Stimulated activated CD4-positive, alpha-beta T cell treated with anti-CD3 and anti-CD28 coated beads, Interleukin-12 subunit alpha, Interleukin-12 subunit beta, amount 100 ng/mL, for 24 hours (primary cell): Measurements from ENCODE around the gene KIF16B.

ENCODE experiments used
- DNase-seq, 2 experiments: peaks; one replicate each; pipeline ENCODE4 v3.0.0-alpha.2; 2020; ENCODE audit warnings: low read depth in 2 of 2

The KIF16B gene

DNA sequence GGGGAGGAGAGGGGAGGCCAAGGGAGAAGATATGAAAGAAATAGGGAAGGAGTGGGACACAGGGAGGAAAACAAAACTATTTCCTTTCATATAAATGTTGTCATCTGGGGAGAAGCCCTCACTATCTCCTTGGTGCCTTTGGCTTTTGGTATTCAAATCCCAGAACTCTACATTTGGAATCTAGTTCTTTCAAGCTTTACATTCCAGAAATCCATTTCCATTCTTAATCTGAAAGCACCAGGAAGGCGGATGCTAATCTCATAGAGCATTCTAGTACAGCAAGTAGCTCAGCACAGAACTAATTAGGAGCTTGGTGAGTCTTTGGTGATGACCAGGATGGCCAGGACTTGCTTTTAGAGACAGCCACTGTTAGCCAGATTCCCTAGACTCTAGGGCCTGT lies 177.9 kb downstream of the KIF16B start:
- DNase-seq: no peak

DNA sequence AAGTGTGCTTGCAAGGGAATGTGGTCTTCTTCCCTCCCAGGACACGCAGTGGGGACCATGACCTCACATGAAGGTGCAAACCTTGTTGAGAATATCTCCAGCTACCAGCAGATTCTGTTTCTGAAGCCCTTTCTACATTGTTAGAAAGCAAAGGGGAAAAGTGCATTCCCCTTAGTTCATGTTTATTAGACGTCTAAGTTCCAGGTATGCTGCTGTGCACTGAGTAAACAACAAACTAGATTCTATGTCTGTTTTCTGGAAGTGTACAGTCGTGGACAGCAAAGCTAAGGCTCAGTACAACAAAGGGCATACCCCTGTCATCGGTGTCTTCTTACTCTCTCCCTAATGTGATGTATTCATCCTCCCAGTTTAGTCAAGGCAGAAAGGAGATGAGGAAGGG lies 178.5 kb downstream of the KIF16B start:
- DNase-seq: no peak

- DNase-seq: no peak
Observed at GRCh38 chr20:16393836-16394235, 179.4 kb downstream of the KIF16B start.

DNA sequence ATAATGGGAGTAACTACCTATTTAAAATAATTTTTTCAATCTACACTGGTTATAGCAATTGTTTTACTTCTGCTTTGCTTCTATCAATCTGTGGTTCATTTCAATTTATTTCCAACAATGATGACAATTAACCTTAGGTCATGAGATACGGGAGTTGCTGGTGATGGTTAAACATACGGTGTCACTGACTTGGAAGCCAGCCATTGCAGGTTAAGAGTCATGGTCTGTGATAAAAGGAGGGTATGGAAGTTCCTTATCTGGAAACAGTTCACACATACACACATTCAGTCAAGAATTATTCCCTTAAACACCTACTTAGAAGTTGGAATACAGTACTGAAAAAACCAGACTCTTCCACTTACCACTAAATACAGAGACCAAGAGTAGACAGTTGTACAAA lies 180.0 kb downstream of the KIF16B start:
- DNase-seq: no peak

DNA sequence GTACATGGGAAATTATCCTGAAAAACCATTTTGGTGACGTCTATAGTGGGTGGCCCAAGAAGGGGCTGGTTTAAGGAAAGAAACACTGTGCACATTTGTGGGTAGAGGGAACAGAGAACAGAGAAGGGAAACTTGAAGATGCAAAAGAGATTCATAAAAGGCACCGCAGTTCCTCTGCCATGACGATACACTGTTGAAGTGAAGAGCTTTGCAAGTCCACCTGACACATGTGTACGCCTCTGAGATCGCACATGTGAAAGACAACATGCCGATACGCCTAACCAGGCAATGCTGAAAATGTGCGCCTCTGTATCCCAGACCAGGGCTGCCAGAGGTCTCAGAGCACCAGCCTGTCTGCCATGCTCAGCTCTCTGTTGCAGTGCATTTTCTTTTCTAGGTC lies 180.9 kb downstream of the KIF16B start:
- DNase-seq: no peak

GRCh38 chr20:16390991-16391390 lies 182.3 kb downstream of the KIF16B start:
- DNase-seq: no peak

GRCh38 chr20:16388731-16389130 lies 184.5 kb downstream of the KIF16B start:
- no peak for DNase-seq

DNA sequence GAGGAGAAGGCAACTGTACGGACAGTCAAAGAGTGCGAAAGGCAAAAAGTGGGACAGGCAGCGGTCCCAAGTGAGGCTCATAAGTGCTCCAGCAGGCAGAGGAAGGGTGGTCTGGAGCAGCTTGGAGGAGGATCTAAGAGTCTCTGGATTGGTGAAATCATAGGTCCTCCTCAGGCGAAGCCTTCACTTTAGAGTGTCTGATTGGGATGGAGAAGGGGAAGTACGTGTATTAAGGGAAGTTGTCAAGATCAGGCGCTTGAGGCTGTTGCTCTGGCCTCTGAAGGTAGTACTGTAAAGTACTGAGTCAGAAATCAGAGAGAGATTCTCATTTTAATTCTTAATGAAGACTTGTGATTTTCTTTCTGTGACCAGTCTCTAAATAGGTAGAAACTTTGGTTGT lies 185.6 kb downstream of the KIF16B start:
- DNase-seq: no peak

GRCh38 chr20:16385891-16386290 lies 187.4 kb downstream of the KIF16B start:
- DNase-seq: no peak

GRCh38 chr20:16385462-16385861 lies 187.8 kb downstream of the KIF16B start:
- no peak for DNase-seq

DNA sequence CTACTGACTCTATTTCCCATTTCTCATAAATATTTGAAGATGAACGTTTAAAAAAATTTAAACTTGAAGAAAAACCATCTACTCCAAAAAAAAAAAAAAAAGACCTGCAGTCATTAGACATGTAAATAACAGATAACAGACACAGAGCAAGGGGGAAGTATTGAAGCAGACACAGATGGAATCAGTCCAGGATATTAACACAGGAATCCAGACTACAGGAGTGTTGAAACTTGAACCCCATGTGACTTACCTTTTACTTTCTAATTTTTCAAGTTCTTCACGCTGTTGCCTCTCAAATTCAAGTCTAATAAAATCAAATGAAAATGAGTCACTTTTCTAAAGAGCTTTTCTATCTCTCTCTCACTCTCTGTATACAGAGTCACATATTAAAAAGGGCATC lies 191.8 kb downstream of the KIF16B start:
- no peak for DNase-seq

- DNase-seq: no peak
Observed at GRCh38 chr20:16378712-16379370, 194.4 kb downstream of the KIF16B start.

- no peak for DNase-seq
Observed at GRCh38 chr20:16378122-16378521, 195.1 kb downstream of the KIF16B start.

- no peak for DNase-seq
Observed at GRCh38 chr20:16369441-16369840, 203.8 kb downstream of the KIF16B start.

DNA sequence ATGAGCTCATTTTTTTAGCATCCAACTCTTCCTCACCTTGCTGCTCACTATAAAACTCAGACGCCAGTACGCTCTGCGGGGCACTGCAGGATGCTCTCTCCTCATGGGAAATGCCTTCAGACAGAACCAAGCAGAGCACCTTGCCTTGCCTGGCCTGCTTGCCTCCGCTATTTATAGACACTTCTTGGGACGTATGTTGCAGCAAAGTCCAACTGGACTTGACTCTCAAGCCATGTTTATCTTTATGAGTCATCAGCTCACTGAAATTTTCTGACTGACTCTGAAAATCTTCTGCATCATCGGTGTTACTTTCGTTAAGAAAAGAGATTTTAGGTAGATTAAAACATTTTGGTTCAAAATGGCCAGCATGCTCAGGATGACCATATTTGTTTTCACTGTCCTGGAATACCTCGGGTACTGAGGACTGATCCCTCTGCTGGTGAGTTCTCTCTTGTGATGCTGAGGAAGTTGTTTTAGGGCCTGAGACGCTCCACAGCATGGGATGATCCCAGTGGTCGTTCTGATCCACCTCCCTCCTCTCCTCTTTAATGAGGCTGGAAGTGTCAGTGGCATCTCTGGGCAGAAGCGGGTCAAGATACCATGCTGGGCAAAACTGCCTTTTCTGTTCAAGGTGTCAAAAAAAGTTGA lies 204.5 kb downstream of the KIF16B start:
- DNase-seq: no peak

DNA sequence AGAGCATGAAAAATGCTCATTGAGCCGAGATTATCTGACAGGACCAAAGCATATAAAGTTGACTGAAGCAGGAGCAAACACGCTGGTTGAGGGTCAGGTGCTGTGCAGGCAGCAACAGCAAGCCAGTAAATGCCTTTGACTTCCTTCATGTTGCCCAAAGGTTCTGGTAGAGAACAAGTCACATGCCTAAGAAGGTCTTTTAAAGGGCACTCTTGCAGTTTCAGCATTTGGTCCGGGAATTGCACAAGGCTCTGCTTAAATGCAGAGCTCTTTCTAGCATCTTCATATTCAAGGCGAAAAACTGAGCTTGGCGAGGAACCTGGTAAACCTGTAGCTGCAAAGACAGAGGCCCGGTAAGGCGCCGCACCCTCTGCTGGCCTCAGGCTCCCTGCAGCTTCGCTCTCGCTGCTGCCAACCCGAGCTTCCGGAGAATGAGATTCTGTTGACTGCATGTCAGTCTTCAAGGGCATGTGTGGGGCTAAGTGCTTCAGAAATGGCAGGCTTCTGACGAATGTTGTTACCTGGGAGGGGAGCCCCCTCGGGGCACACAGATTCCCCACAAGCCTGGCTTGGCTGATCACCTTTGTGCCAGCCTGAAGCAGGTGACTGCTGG lies 205.2 kb downstream of the KIF16B start:
- no peak for DNase-seq

DNA sequence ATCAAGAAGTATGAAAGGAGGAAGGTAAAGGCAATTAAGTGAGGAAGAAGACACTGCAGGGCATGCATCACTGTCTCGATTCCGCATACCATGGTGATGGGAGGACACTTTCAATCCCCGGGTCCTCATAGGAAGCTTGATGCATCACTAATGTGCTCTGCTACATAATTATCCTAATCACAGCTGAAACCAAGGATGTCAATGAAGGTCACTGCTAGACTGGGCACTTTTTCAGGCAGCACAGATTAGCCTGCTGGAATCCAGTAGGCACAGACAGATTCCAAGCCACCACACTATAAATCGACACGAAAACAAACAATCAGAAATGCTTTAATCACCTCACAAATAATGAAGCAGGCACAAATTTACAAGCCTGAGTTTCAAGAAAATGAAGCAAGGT lies 206.7 kb downstream of the KIF16B start:
- DNase-seq: no peak

DNA sequence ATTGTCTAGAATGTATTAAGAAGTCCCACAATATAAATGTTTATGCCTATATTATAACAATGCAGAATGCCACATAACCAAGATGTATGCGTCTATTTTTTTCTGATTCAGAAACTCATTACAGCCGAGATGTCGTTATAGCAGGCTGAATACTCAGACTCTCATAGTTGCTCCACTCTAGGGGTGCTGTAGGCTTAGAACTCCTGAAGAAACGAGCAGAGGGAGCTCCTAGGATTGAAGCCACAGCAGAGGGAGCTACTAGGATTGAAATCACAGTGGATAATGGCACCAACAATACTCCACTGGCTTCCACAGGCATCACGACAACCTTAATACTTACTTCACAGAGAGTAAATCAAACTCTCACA lies 208.9 kb downstream of the KIF16B start:
- no peak for DNase-seq

DNA sequence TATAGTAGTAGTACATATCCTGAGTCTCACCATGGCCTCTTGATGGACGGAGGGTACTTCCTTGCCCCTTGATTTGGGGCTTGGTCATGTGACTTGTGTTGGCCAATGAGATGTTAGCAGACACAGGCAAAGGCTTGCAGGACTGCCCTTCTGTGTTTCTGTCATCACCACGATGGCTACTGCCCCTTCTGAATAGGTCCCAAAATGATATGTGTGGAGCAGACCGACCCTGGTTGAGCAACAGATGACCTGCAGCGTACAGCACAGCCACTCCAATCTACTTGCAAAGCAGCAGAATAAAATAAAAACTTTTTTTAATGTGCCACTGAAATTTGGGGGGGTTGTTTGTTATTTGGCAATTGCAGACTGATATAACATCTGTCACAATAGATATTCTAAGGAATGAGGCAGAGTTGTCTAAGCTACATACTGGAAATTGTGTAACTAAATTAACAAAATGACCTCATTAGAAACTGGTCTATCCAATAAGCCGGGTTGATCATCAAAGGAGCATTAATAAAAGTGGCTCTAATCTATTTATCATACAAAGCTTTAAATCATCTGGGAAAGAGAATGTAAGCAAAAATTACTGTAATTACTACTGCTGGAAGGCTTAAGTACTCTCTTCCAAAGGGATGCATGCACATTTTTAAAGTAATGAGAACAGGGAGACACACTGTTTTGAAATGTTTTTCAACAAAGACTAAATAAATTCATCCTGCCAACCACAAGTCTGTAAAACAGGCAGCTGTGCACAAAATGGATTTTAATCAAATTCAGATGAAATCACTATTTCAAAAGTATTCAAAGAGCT lies 209.5 kb downstream of the KIF16B start:
- DNase-seq: no peak

DNA sequence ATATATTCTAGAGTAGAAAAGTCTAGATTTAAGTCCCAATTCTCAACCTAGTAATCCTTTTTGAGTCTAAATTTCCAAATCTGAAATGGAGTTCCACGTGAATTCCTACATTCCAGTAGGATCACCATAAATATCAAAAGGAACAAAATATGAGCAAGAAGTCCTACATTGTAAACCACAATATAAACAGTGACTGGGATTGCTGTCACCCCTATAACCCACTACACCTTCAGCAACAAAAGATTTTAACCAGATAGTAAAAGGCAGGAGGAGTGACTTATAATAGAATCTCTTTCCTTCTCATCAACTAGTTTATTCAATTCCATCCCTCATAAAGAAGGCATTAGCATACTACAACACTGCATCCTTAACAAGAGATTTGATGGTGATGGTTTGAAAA lies 210.6 kb downstream of the KIF16B start:
- no peak for DNase-seq

GRCh38 chr20:16360668-16361067 lies 212.6 kb downstream of the KIF16B start:
- no peak for DNase-seq

- DNase-seq: no peak
Observed at GRCh38 chr20:16353417-16353781, 219.8 kb downstream of the KIF16B start.
